Activated T-cell treated with anti-CD3 and anti-CD28 coated beads for 1 hour (primary cell): ENCODE measurements around the gene MRTFB.

Experiments
- DNase-seq: peaks from one replicate; pipeline ENCODE4 v3.0.0-alpha.2; 2020; ENCODE audit warnings: low read depth

Gene MRTFB

DNA sequence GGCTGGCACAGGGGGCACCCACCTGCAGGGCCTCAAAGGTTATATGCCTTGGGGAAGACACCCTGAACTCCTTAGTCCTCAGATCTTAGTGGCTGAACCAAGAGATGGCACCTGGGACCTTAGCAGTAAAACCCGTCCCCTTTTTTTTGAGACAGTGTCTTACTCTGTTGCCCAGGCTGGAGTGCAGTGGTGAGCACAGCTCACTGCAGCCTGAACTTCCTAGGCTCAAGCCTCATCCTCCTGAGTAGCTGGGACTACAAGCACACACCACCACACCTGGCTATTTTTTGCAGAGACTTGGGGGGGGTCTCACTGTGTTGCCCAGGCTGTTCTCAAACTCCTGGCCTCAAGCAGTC lies 237.2 kb downstream of the MRTFB start:
- no peak for DNase-seq

DNA sequence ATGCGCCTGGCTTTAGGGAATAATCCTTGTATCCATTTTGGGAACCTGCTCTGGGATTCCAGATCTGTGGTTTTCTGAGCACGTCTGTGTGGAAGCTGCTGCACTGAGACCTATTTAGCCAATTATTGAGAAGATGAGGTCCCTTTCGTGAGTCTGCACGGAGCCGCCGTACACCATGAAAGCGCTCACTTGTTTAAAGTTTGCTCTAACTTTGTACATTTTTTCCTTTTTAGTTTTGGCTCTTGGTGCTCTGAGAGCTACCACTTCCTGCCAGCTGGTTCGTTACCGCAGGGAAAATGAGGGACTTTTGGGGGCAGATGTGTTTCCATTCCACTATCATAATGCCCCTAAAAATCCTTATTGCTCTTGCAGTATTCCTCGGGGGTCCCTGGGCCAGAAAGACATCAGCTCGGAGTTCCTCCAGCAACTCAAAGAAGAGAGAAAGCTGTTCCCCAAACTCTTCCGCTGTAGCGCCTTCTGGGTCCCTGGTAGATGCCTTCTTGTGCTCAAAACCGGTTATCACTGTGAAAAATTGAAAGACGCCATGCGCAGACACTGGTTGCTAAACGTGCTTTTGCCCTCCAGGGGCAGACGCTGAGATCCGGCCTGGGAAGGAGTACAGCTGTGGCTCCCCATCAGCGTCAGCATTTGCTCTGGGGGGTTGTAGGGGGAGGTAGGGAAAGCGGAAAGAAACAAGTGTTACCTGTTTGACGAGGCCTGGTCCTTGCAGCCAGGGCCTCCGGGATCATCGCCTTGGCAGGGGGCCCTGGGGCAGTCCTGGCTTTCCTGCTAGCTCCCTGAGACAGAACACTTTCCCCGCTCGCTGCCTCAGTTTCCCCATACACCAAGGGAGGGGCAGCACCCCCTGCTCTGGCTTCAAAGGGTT lies 238.1 kb downstream of the MRTFB start:
- DNase-seq: peak; percentile 9

DNA sequence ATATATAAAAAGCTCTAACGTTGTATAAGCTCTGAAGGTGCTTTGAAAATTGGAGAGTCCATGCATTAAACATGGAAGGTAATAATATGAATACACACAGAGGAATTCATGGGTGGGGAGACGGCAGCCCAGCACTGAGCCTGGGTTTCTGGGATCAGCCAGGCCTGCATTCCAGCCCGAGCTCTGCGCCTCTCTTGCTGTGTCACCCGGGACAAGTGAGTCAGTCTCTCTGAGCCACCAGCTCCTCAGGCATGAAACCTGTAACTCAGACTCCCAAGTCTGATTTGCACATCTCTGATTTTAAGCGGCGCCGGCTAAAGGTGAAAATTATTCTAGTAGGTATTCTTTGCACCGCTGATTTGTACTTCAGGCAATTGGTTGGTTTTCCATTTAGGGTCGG lies 238.8 kb downstream of the MRTFB start:
- DNase-seq: no peak

DNA sequence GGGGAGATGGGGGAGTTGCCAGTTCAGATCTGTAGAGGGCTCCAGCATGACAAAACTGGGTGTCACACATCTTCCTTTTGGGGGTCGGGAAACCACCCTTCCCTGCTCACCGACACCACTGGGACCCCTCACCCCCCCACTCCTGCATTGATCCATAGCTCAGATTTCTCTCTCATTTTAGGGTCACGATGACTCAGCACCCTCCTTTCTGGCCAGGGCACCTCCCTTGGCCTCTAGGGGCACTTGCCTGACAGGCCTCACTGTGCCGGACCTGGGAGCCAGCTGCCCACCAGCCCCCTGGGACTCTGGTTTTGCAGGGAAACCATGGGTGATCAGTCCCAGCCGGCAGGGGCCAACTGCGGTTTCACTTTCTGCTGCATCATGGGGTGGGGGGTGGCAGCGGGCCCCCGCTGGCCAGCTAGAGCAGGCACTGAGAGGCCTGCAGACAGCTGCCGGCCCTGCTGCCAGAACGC lies 239.4 kb downstream of the MRTFB start:
- DNase-seq: no peak

DNA sequence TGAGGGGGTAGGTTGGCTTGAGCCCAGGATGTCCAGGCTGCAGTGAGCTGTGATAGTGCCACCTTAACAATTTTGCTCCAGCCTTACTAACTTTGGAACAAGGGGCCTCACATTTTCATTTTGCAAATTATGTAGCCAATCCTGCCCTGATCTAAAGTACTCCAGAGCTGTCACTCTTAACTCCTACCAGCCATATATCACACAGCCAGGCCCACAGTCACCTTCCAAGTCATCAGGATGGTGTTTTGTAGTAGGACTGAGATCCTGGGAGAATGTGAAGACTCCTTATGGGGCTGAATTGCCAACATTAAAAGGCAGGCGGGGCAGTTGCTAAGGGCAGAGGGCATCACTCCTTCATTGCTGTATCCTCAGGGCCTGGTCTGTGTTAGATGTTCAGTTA lies 243.0 kb downstream of the MRTFB start:
- DNase-seq: no peak

DNA sequence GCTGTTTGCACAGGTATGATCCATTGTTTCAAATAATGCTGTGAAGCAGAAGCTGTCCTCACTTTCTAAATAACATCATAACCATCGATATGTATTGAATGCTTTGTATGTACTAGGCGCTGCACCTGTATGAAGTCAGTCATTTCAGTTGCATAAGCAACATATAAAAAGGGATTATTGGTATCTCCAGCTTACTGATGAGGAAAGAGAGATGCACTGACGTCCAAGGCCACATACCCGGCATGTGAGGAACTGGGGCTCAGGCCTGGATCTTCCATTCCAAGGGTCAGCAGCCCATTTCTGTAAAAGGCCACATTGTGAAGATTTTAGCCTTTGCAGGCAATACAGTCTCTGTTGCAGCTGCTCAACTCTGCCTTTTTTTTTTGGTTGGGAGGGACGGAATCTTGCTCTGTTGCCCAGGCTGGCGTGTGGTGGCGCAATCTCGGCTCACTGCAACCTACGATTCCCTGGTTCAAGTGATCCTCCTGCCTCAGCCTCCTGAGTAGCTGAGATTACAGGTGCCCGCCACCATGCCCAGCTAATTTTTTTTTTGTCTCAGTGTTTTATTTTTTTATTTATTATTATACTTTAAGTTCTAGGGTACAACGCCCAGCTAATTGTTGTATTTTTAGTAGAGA lies 244.7 kb downstream of the MRTFB start:
- no peak for DNase-seq
